ENCODE measurements around the gene PALD1.

GRCh38 chr10:70588859-70589570 lies 110.4 kb downstream of the PALD1 start:
- TF ChIP-seq CTCF (IDR thresholded peaks at IDR 0.05) (no peak), EZH2 (IDR thresholded peaks at IDR 0.05) (no peak)

All from neural progenitor cell (in vitro differentiated cells).